Liver (tissue), 9 donors: ENCODE data around the gene SHISAL1. TPM values are rescaled to one million over a fixed set of nuclear protein-coding genes. Genes with fewer than 3 reads are reported as not detected.

ENCODE experiments used
- DNase-seq: peaks from one replicate; pipeline ENCODE4 v3.0.0-alpha.2; 2017; ENCODE audit warnings: low spot score
- H3K27ac ChIP-seq, 2 donors: one replicate each; pipeline ENCODE4 v1.7.0; 2013; ENCODE audit warnings: inconsistent platforms in 2 of 2, low read length in 2 of 2, control low read depth in 1 of 2, low read depth in 1 of 2, mild to moderate bottlenecking in 1 of 2
- H3K27me3 ChIP-seq, 4 donors: one replicate each; pipeline versions ENCODE4 v1.6.1 to v1.7.0; 2013; ENCODE audit warnings: low read length in 3 of 4, inconsistent platforms in 1 of 4, mild to moderate bottlenecking in 1 of 4, moderate library complexity in 1 of 4; ENCODE audit not compliant: control insufficient read depth in 4 of 4, insufficient read depth in 4 of 4
- H3K36me3 ChIP-seq, 4 donors: one replicate each; pipeline versions ENCODE4 v1.6.1 to v1.7.0; 2013; ENCODE audit warnings: low read length in 3 of 4, mild to moderate bottlenecking in 3 of 4, low read depth in 1 of 4, moderate library complexity in 1 of 4; ENCODE audit not compliant: control insufficient read depth in 4 of 4, insufficient read depth in 3 of 4
- H3K4me1 ChIP-seq, 4 donors: one replicate each; pipeline versions ENCODE4 v1.6.1 to v1.7.0; 2013; ENCODE audit warnings: low read length in 3 of 4, mild to moderate bottlenecking in 3 of 4, moderate library complexity in 1 of 4; ENCODE audit not compliant: control insufficient read depth in 4 of 4, insufficient read depth in 4 of 4
- H3K4me3 ChIP-seq, 3 donors: one replicate each; pipeline versions ENCODE4 v1.6.1 to v1.7.0; 2013; ENCODE audit warnings: low read length in 3 of 3, control low read depth in 1 of 3, low read depth in 1 of 3, mild to moderate bottlenecking in 1 of 3
- H3K9ac ChIP-seq, 2 donors: one replicate each; pipeline ENCODE4 v1.7.0; 2013; ENCODE audit warnings: low read length in 2 of 2, mild to moderate bottlenecking in 2 of 2, moderate library complexity in 2 of 2, control low read depth in 1 of 2, low read depth in 1 of 2
- H3K9me3 ChIP-seq, 4 donors: one replicate each; pipeline versions ENCODE4 v1.6.1 to v1.7.0; 2013; ENCODE audit warnings: low read length in 3 of 4; ENCODE audit not compliant: control insufficient read depth in 4 of 4
- CTCF ChIP-seq: fragments of 150-350 bp; IDR thresholded peaks from 2 replicates; pipeline ENCODE4 v1.5.1; 2017; ENCODE audit warnings: improper control_type of control experiment, low read depth, low read length; ENCODE audit not compliant: missing input control
- EGR1 ChIP-seq, 2 donors: IDR thresholded peaks; 2 replicates each; pipeline ENCODE4 v1.6.1; 2016 to 2018; ENCODE audit warnings: antibody characterized with exemption in 2 of 2, low read depth in 2 of 2
- FOXA1 ChIP-seq: IDR thresholded peaks from 2 replicates; pipeline ENCODE4 v1.6.1; 2016; ENCODE audit warnings: antibody characterized with exemption
- FOXA2 ChIP-seq: IDR thresholded peaks from 2 replicates; pipeline ENCODE4 v1.6.1; 2016; ENCODE audit warnings: antibody characterized with exemption
- GABPA ChIP-seq, 2 donors: IDR thresholded peaks in 1 of 2; conservative IDR thresholded peaks in 1 of 2; 2 replicates each; pipeline ENCODE4 v1.6.1; 2016; ENCODE audit warnings: antibody characterized with exemption in 2 of 2, mild to moderate bottlenecking in 1 of 2, moderate library complexity in 1 of 2
- HNF4A ChIP-seq, 2 donors: conservative IDR thresholded peaks; 2 replicates each; pipeline ENCODE4 v1.6.1; 2016; ENCODE audit warnings: antibody characterized with exemption in 2 of 2, mild to moderate bottlenecking in 2 of 2
- HNF4G ChIP-seq: IDR thresholded peaks from 2 replicates; pipeline ENCODE4 v1.6.1; 2016; ENCODE audit warnings: antibody characterized with exemption
- JUND ChIP-seq, 2 donors: IDR thresholded peaks; 2 replicates each; pipeline ENCODE4 v1.6.1; 2016; ENCODE audit warnings: antibody characterized with exemption in 2 of 2
- NR2F2 ChIP-seq: IDR thresholded peaks from 2 replicates; pipeline ENCODE4 v1.6.1; 2016; ENCODE audit warnings: antibody characterized with exemption
- RAD21 ChIP-seq, 2 donors: IDR thresholded peaks; 2 replicates each; pipeline ENCODE4 v1.6.1; 2016; ENCODE audit warnings: antibody characterized with exemption in 2 of 2, mild to moderate bottlenecking in 2 of 2
- RXRA ChIP-seq, 2 donors: IDR thresholded peaks; 2 replicates each; pipeline ENCODE4 v1.6.1; 2017 to 2018; ENCODE audit warnings: antibody characterized with exemption in 2 of 2, mild to moderate bottlenecking in 1 of 2
- SP1 ChIP-seq: IDR thresholded peaks from 2 replicates; pipeline ENCODE4 v1.6.1; 2018; ENCODE audit warnings: antibody characterized with exemption, mild to moderate bottlenecking
- TAF1 ChIP-seq: conservative IDR thresholded peaks from 2 replicates; pipeline ENCODE4 v1.6.1; 2016; ENCODE audit warnings: antibody characterized with exemption, mild to moderate bottlenecking
- YY1 ChIP-seq: IDR thresholded peaks from 2 replicates; pipeline ENCODE4 v1.6.1; 2016; ENCODE audit warnings: antibody characterized with exemption, mild to moderate bottlenecking
- WGBS: extraction: QIAGEN DNeasy Blood & Tissue Kit; methylation state at CpG from one replicate; pipeline ENCODE4 v1.1.7; 2013; 5-methylcytosine and 5-hydroxymethylcytosine counted together
- polyA plus RNA-seq, 2 donors: library from polyadenylated mRNA; stranded (reverse) in 1 of 2; unstranded in 1 of 2; fragments of 200-250 nt in 1 of 2; fragments of >200 nt in 1 of 2; fragmentation: Nextera tagmentation in 1 of 2; extraction: Ambion mirVana in 1 of 2; gene quantifications; one replicate each; pipeline versions ENCODE4 v1.2.1 to v1.2.3, GENCODE V29; 2013 to 2015
- total RNA-seq, 2 donors: library from RNA; depleted of rRNA; stranded (reverse); fragments of >200 nt; gene quantifications; one replicate each; pipeline ENCODE4 v1.2.3, GENCODE V29; 2014
- TF ChIP-seq, protein P1 (sequence below): IDR thresholded peaks from 2 replicates; pipeline ENCODE4 v1.6.1; 2016; ENCODE audit warnings: antibody characterized with exemption
- TF ChIP-seq, protein P2 (sequence below): IDR thresholded peaks from 2 replicates; pipeline ENCODE4 v1.6.1; 2016; ENCODE audit warnings: antibody characterized with exemption, mild to moderate bottlenecking
- TF ChIP-seq, protein P3 (sequence below): IDR thresholded peaks from 2 replicates; pipeline ENCODE4 v1.6.1; 2016; ENCODE audit warnings: antibody characterized with exemption
- TF ChIP-seq, protein P4 (sequence below): IDR thresholded peaks from 2 replicates; pipeline ENCODE4 v1.6.1; 2016; ENCODE audit warnings: antibody characterized with exemption
- donor health status: healthy.
- donor health status: healthy.
- donor health status: healthy.
- donor health status: healthy.
- donor health status: healthy.

SHISAL1 gene
- total and polyA plus RNA-seq, 4 donors, result 0.07 to 0.17 (median 0.13) TPM

DNA sequence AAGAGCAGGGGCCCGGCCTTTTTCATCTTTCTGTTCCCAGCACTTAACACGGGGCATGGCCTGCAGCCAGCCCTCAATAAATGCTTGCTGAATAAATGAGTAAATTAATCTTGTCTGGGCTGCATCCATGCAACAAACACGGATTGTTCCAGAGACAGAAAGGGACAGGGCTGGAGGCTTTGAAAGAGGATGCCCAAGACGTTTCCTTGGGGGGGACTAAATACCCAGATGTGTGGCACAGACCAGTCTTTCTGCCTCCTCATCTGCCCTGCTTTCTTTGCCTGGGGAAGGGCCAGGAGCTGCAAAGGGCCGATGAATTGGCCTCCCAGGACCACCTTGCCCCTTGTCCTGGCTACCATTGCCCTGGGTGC lies 40.4 kb downstream of the SHISAL1 start:
- Histone ChIP-seq H3K36me3 (no peaks in the 10 kb centered on the region), H3K4me3 (no peak overlapping the region), H3K4me1 (no peaks in the 10 kb centered on the region), H3K9ac (no peak overlapping the region), H3K9me3 (no peaks in the 10 kb centered on the region), H3K27ac (no peak overlapping the region), H3K27me3 (no peaks in the 10 kb centered on the region)
- WGBS, result 65% methylated on average over 5 of the region's 5 CpGs
- no peak for TF ChIP-seq HNF4A (conservative IDR thresholded peaks at IDR 0.05)
- TF ChIP-seq, protein P1, sequence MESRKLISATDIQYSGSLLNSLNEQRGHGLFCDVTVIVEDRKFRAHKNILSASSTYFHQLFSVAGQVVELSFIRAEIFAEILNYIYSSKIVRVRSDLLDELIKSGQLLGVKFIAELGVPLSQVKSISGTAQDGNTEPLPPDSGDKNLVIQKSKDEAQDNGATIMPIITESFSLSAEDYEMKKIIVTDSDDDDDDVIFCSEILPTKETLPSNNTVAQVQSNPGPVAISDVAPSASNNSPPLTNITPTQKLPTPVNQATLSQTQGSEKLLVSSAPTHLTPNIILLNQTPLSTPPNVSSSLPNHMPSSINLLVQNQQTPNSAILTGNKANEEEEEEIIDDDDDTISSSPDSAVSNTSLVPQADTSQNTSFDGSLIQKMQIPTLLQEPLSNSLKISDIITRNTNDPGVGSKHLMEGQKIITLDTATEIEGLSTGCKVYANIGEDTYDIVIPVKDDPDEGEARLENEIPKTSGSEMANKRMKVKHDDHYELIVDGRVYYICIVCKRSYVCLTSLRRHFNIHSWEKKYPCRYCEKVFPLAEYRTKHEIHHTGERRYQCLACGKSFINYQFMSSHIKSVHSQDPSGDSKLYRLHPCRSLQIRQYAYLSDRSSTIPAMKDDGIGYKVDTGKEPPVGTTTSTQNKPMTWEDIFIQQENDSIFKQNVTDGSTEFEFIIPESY, result no peak
- no peak for TF ChIP-seq FOXA1
- TF ChIP-seq, protein P2, sequence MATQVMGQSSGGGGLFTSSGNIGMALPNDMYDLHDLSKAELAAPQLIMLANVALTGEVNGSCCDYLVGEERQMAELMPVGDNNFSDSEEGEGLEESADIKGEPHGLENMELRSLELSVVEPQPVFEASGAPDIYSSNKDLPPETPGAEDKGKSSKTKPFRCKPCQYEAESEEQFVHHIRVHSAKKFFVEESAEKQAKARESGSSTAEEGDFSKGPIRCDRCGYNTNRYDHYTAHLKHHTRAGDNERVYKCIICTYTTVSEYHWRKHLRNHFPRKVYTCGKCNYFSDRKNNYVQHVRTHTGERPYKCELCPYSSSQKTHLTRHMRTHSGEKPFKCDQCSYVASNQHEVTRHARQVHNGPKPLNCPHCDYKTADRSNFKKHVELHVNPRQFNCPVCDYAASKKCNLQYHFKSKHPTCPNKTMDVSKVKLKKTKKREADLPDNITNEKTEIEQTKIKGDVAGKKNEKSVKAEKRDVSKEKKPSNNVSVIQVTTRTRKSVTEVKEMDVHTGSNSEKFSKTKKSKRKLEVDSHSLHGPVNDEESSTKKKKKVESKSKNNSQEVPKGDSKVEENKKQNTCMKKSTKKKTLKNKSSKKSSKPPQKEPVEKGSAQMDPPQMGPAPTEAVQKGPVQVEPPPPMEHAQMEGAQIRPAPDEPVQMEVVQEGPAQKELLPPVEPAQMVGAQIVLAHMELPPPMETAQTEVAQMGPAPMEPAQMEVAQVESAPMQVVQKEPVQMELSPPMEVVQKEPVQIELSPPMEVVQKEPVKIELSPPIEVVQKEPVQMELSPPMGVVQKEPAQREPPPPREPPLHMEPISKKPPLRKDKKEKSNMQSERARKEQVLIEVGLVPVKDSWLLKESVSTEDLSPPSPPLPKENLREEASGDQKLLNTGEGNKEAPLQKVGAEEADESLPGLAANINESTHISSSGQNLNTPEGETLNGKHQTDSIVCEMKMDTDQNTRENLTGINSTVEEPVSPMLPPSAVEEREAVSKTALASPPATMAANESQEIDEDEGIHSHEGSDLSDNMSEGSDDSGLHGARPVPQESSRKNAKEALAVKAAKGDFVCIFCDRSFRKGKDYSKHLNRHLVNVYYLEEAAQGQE, result no peak
- TF ChIP-seq GABPA (IDR thresholded peaks at IDR 0.05 in 1 of 2, conservative IDR thresholded peaks at IDR 0.05 in 1 of 2), result no peak
- TF ChIP-seq TAF1, result no peak
- TF ChIP-seq, protein P3, sequence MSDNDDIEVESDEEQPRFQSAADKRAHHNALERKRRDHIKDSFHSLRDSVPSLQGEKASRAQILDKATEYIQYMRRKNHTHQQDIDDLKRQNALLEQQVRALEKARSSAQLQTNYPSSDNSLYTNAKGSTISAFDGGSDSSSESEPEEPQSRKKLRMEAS, result no peak
- no peak for TF ChIP-seq NR2F2
- no peak for TF ChIP-seq SP1
- TF ChIP-seq, protein P4, sequence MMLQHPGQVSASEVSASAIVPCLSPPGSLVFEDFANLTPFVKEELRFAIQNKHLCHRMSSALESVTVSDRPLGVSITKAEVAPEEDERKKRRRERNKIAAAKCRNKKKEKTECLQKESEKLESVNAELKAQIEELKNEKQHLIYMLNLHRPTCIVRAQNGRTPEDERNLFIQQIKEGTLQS, result no peak
- no peak for TF ChIP-seq EGR1 (IDR thresholded peaks at IDR 0.05; ENCODE audit: low read depth in 2 of 2)
- TF ChIP-seq CTCF, result no peak
- no peak for TF ChIP-seq HNF4G
- no peak for TF ChIP-seq FOXA2
- TF ChIP-seq JUND (IDR thresholded peaks at IDR 0.05), result no peak
- no peak for TF ChIP-seq YY1
- TF ChIP-seq RAD21 (IDR thresholded peaks at IDR 0.05), result no peak
- TF ChIP-seq RXRA (IDR thresholded peaks at IDR 0.05), result no peak
- DNase-seq, result no peak
